Ecto neural progenitor cell (in vitro differentiated cells): ENCODE measurements around the gene FRAS1.

Source experiments
- DNase-seq: peaks from one replicate; pipeline ENCODE4 v3.0.0-alpha.2; 2018; ENCODE audit warnings: low spot score

FRAS1 gene

GRCh38 chr4:78551420-78552351 is 494.6 kb downstream of the FRAS1 start, which contains the start of gene ANXA3:
ANXA3 (plus strand) TSS chr4:78551770; CDS start chr4:78554474, 2,704 bp downstream.
- DNase-seq = peak; percentile 72

- DNase-seq = no peak
These were observed 495.4 kb downstream of the FRAS1 start for GRCh38 chr4:78552389-78553042.

GRCh38 chr4:78553043-78553396 is 495.9 kb downstream of the FRAS1 start:
- no peak for DNase-seq

- DNase-seq = no peak
These were observed 496.5 kb downstream of the FRAS1 start for GRCh38 chr4:78553529-78554060.

- DNase-seq = no peak
These were observed 499.5 kb downstream of the FRAS1 start for GRCh38 chr4:78556665-78557064.

- DNase-seq = no peak
These were observed 500.7 kb downstream of the FRAS1 start for GRCh38 chr4:78557841-78558240.

- DNase-seq = no peak
These were observed 501.3 kb downstream of the FRAS1 start for GRCh38 chr4:78558410-78558809.

- DNase-seq = no peak
These were observed 503.3 kb downstream of the FRAS1 start for GRCh38 chr4:78560296-78560963.

GRCh38 chr4:78561677-78562076 is 504.6 kb downstream of the FRAS1 start:
- DNase-seq = no peak

- DNase-seq = no peak
These were observed 505.6 kb downstream of the FRAS1 start for GRCh38 chr4:78562687-78563086.

- DNase-seq = no peak
These were observed 508.8 kb downstream of the FRAS1 start for GRCh38 chr4:78565971-78566372.

- no peak for DNase-seq
These were observed 509.8 kb downstream of the FRAS1 start for GRCh38 chr4:78566834-78567499.

GRCh38 chr4:78567500-78568060 is 510.5 kb downstream of the FRAS1 start:
- no peak for DNase-seq

- DNase-seq = no peak
These were observed 511.6 kb downstream of the FRAS1 start for GRCh38 chr4:78568640-78569305.

- no peak for DNase-seq
These were observed 512.2 kb downstream of the FRAS1 start for GRCh38 chr4:78569306-78569821.

GRCh38 chr4:78570117-78570516 is 513.0 kb downstream of the FRAS1 start:
- DNase-seq = no peak

GRCh38 chr4:78571804-78572203 is 514.7 kb downstream of the FRAS1 start:
- DNase-seq = no peak

- DNase-seq = no peak
These were observed 521.7 kb downstream of the FRAS1 start for GRCh38 chr4:78578674-78579425.

GRCh38 chr4:78581618-78582017 is 524.5 kb downstream of the FRAS1 start:
- no peak for DNase-seq
